ENCODE results near the gene STT3B. TPM values are rescaled to one million over a fixed set of nuclear protein-coding genes. Genes with fewer than 3 reads are reported as not detected.

Gene STT3B
- total and polyA plus RNA-seq, 2 experiments from 2014 or later: 105 to 106 TPM

- no peaks in the 10 kb centered on the region for H3K9me3 ChIP-seq (ENCODE audit: low read depth)
- H3K4me1 ChIP-seq (ENCODE audit: low read depth): peaks cover 17% of the 10 kb centered on the region
- TF ChIP-seq, protein P1, sequence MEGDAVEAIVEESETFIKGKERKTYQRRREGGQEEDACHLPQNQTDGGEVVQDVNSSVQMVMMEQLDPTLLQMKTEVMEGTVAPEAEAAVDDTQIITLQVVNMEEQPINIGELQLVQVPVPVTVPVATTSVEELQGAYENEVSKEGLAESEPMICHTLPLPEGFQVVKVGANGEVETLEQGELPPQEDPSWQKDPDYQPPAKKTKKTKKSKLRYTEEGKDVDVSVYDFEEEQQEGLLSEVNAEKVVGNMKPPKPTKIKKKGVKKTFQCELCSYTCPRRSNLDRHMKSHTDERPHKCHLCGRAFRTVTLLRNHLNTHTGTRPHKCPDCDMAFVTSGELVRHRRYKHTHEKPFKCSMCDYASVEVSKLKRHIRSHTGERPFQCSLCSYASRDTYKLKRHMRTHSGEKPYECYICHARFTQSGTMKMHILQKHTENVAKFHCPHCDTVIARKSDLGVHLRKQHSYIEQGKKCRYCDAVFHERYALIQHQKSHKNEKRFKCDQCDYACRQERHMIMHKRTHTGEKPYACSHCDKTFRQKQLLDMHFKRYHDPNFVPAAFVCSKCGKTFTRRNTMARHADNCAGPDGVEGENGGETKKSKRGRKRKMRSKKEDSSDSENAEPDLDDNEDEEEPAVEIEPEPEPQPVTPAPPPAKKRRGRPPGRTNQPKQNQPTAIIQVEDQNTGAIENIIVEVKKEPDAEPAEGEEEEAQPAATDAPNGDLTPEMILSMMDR (IDR thresholded peaks at IDR 0.05; ENCODE audit: low read depth, low read length): no peak
- no peaks in the 10 kb centered on the region for H3K27me3 ChIP-seq
- no peak overlapping the region for H3K4me3 ChIP-seq
- no peaks in the 10 kb centered on the region for H3K36me3 ChIP-seq
- no peak overlapping the region for H3K27ac ChIP-seq
- DNase-seq (ENCODE audit: low read depth in 1 of 2, low spot score in 1 of 2): no peak
Measured at GRCh38 chr3:31551646-31552045, 18.9 kb downstream of the STT3B start.

- Histone ChIP-seq H3K4me3 (no peak overlapping the region), H3K36me3 (no peaks in the 10 kb centered on the region), H3K4me1 (ENCODE audit: low read depth) (peaks cover 17% of the 10 kb centered on the region), H3K9me3 (ENCODE audit: low read depth) (no peaks in the 10 kb centered on the region), H3K27me3 (no peaks in the 10 kb centered on the region), H3K27ac (no peak overlapping the region)
- DNase-seq (ENCODE audit: low read depth in 1 of 2, low spot score in 1 of 2): no peak
- TF ChIP-seq, protein P1 (IDR thresholded peaks at IDR 0.05; ENCODE audit: low read depth, low read length): no peak
Measured at GRCh38 chr3:31552103-31552502, 19.4 kb downstream of the STT3B start.

DNA sequence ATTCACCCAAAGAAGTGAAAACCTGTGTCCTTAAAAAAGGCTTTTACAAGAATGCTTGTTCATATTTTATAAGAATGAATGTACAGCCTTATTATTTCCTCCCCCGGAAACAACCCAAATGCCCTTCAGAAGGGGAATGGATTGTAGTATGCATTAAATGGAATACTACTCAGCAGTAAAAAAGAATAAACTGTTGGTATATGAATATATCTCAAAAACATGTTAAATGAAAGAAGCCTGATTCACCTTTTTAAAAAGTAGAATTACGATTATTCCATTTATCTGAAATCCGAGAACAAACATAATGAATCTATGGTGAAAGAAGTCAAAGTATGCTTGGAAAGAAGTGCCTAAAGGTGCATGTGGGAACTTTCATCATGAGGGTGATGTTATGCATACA lies 20.5 kb downstream of the STT3B start:
- Histone ChIP-seq H3K27me3 (no peaks in the 10 kb centered on the region), H3K4me3 (no peak overlapping the region), H3K27ac (no peak overlapping the region), H3K4me1 (ENCODE audit: low read depth) (peaks cover 17% of the 10 kb centered on the region), H3K9me3 (ENCODE audit: low read depth) (no peaks in the 10 kb centered on the region), H3K36me3 (no peaks in the 10 kb centered on the region)
- TF ChIP-seq, protein P1 (IDR thresholded peaks at IDR 0.05; ENCODE audit: low read depth, low read length): no peak
- DNase-seq (ENCODE audit: low read depth in 1 of 2, low spot score in 1 of 2): no peak

DNA sequence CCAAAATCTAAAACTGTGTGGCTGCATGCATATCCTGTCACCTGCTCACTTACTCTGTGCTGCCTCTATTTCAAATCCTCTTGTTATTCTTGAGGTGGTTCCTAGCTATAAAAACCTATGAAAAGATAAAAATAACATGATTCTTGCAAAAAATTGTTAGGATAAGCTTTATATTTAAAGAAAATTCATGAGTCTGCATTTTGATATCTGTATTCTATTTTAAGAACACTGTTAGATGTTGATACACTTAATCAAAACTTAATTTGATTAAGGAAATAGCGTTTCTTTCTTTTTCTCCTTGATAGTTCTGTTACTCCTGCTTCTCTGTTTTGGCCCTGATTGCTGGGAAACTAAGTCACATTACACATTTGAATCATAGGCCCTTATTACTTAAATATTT lies 22.5 kb downstream of the STT3B start:
- no peak for DNase-seq (ENCODE audit: low read depth in 1 of 2, low spot score in 1 of 2)
- Histone ChIP-seq H3K4me1 (ENCODE audit: low read depth) (peaks cover 13% of the 10 kb centered on the region), H3K36me3 (no peaks in the 10 kb centered on the region), H3K27ac (no peak overlapping the region), H3K4me3 (no peak overlapping the region), H3K9me3 (ENCODE audit: low read depth) (no peaks in the 10 kb centered on the region), H3K27me3 (no peaks in the 10 kb centered on the region)
- TF ChIP-seq, protein P1 (IDR thresholded peaks at IDR 0.05; ENCODE audit: low read depth, low read length): no peak

DNA sequence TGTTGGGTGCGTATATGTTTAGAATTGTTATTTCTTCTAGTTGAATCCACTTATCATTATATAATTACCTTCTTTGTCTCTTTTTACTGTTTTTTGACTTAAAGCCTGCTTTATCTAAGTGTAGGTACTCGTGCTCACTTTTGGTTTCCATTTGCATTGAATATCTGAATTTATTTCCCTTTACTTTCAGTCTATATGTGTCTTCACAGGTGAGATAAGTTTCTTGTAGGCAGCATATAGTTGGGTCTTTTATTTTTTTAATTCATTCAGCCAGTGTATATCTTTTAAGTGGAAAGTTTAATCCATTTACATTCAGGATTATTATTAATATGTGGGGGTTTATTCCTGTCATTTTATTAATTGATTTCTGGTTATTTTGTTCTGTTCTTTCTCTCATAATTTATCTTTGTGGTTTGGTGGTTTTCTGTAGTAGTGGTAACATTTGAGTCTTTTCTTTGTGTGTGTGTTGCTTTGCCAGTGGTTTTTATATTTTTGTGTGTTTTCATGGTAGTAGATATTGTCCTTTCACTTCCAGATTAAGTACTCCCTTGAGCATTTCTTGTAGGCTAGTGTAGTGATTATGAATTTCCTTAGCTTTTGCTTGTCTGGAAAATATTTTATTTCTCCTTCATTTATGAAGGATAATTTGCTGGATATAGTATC lies 27.3 kb downstream of the STT3B start:
- Histone ChIP-seq H3K27ac (no peak overlapping the region), H3K27me3 (no peaks in the 10 kb centered on the region), H3K4me3 (no peak overlapping the region), H3K9me3 (ENCODE audit: low read depth) (no peaks in the 10 kb centered on the region), H3K36me3 (no peaks in the 10 kb centered on the region), H3K4me1 (ENCODE audit: low read depth) (peaks cover 4% of the 10 kb centered on the region)
- no peak for DNase-seq (ENCODE audit: low read depth in 1 of 2, low spot score in 1 of 2)
- TF ChIP-seq, protein P1 (IDR thresholded peaks at IDR 0.05; ENCODE audit: low read depth, low read length): no peak

Measured in cardiac muscle cell (in vitro differentiated cells and primary cell).